HG02588 (cell line): ENCODE data around the gene LIME1.

Experiments
- ATAC-seq: cut with Tn5 transposase; IDR thresholded peaks from one replicate; pipeline ENCODE4 v1.9.1; 2021; ENCODE audit warnings: mild to moderate bottlenecking, moderate library complexity; ENCODE audit not compliant: unreplicated experiment

LIME1 gene

DNA sequence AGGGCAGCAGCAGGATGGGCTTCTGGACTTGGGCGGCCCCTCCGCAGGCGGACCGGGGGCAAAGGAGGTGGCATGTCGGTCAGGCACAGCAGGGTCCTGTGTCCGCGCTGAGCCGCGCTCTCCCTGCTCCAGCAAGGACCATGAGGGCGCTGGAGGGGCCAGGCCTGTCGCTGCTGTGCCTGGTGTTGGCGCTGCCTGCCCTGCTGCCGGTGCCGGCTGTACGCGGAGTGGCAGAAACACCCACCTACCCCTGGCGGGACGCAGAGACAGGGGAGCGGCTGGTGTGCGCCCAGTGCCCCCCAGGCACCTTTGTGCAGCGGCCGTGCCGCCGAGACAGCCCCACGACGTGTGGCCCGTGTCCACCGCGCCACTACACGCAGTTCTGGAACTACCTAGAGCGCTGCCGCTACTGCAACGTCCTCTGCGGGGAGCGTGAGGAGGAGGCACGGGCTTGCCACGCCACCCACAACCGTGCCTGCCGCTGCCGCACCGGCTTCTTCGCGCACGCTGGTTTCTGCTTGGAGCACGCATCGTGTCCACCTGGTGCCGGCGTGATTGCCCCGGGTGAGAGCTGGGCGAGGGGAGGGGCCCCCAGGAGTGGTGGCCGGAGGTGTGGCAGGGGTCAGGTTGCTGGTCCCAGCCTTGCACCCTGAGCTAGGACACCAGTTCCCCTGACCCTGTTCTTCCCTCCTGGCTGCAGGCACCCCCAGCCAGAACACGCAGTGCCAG, 39.7 kb upstream of the LIME1 start, which contains the start of gene TNFRSF6B:
TNFRSF6B (plus strand) TSS at position 25 of the 729 bp plus-strand sequence; CDS start at position 141, 116 bp downstream.
- ATAC-seq: no peak

DNA sequence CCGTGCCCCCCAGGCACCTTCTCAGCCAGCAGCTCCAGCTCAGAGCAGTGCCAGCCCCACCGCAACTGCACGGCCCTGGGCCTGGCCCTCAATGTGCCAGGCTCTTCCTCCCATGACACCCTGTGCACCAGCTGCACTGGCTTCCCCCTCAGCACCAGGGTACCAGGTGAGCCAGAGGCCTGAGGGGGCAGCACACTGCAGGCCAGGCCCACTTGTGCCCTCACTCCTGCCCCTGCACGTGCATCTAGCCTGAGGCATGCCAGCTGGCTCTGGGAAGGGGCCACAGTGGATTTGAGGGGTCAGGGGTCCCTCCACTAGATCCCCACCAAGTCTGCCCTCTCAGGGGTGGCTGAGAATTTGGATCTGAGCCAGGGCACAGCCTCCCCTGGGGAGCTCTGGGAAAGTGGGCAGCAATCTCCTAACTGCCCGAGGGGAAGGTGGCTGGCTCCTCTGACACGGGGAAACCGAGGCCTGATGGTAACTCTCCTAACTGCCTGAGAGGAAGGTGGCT, 39.1 kb upstream of the LIME1 start:
- ATAC-seq: no peak

DNA sequence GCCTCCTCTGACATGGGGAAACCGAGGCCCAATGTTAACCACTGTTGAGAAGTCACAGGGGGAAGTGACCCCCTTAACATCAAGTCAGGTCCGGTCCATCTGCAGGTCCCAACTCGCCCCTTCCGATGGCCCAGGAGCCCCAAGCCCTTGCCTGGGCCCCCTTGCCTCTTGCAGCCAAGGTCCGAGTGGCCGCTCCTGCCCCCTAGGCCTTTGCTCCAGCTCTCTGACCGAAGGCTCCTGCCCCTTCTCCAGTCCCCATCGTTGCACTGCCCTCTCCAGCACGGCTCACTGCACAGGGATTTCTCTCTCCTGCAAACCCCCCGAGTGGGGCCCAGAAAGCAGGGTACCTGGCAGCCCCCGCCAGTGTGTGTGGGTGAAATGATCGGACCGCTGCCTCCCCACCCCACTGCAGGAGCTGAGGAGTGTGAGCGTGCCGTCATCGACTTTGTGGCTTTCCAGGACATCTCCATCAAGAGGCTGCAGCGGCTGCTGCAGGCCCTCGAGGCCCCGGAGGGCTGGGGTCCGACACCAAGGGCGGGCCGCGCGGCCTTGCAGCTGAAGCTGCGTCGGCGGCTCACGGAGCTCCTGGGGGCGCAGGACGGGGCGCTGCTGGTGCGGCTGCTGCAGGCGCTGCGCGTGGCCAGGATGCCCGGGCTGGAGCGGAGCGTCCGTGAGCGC, 38.5 kb upstream of the LIME1 start:
- no peak for ATAC-seq

DNA sequence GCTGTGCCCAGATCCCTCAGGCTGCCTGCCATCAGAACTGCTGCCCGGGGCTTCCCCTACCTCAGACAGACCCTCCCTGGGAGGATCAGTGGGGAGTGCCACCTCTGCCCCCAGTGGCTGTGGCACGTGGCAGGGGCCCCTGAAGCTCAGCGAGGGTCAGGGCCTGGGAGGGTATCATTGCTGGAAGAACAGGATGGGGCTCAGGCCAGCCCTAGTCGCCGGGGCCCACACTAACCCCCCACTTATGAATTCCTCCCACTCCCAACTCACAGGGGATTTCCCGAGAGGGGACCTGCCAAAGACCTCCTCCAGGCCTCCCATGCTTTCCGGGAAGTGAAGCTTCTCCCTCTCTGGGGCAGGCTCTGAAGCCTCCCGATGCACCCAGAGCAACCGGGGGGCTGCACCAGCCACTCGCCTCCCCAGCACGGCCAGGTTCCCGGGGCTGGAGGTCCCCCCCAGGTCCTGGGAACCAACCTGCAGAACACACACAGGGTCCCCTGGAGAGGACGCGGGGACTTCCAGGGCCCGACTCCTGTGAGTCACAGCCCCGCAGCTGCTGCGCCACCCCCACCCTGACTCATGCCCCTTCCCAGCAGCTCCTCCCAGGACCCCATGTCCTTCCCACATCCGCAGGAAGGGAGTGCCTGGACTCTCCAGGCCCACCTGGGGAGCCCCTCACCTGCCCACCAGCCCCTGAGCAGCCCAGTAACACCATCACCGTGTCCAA, 37.6 kb upstream of the LIME1 start:
- no peak for ATAC-seq

DNA sequence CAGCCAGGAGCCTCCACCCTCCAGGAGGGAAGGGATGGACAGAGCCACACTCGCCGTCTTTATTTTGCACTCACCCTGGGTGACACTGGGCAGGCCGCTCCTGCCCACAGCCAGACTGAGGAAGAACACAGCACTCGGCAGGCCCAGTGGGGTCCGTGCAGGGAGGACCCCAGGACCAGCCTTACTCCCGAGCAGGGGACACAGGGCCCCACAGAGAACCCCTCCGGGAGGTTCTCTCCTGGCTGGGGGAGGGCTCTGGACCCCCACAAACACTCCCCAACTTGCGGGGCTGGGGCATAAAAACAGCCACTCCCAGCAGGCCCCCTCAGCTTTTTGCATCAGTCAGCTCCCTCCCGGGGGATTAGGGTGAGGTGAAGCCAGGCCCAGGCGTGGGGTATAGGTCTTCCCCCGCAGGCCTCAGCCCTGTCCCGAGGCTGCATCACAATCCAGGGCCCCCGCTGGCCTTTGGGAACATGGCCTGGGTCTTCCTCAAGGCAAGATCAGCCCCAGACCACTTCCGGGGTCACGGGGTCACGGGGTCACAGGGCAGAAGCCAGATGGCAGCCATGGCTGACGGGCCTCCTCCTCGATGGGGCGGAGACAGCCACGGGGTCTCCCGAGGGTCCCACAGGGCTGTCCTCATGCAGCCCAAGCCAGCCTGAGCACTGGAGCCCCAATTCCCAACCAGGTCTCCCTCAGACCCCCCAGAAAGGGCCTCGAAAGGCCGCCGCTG, 36.8 kb upstream of the LIME1 start:
- ATAC-seq: no peak

DNA sequence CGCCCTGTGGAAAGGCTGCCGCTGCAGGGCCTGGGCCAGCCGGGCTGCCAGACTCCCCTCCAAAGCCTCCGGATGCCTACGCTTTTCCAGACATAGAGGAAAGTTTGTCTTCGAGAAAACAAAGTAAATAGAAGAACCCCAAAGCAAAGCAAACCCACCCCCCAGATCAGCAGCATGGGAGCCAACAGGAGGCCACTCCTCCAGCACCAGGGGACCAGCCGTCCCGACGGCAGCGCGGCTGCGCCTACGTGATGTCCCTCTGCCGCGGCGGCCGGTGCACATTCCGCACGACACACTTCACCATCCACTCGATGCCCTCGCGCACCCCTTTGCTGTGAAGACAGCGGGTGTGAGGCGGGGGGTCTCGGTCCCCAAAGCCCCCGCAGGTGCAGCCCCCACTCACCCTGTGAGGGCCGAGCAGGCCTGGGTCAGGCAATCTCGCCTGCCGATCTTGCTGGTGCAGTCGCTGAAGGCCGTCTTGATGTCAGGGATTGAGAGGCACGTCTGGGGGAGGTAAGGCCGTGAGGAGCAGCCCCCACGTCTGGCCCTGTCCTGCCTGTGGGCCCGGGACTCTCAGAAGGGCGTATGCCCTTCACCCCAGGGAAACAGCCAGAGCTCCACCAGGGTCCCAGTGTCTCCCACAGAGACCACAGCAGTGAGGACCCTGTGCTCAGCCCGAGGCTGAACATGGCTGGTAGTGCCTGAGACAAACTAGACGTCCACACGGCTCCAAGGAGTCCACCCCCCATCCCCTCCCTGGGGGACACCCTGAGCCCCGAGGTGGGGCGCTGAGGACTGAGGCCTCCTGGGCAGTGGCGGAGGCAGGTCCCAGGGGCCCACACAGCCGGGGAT, 36.0 kb upstream of the LIME1 start:
- no peak for ATAC-seq

DNA sequence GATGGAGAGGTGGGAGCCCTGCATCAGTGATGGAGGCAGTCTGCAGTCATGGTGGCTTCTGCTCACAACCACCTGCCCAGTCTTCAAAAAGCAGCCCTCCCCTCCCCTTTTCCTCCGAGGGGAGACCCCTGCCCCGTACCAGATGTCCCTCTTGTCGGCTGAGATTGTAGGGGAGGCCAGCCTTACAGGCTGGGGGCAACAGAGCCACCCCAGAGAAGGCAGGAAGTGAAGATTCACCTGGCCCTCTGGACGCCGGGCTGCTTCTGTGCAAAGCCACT, 35.5 kb upstream of the LIME1 start:
- ATAC-seq: no peak

DNA sequence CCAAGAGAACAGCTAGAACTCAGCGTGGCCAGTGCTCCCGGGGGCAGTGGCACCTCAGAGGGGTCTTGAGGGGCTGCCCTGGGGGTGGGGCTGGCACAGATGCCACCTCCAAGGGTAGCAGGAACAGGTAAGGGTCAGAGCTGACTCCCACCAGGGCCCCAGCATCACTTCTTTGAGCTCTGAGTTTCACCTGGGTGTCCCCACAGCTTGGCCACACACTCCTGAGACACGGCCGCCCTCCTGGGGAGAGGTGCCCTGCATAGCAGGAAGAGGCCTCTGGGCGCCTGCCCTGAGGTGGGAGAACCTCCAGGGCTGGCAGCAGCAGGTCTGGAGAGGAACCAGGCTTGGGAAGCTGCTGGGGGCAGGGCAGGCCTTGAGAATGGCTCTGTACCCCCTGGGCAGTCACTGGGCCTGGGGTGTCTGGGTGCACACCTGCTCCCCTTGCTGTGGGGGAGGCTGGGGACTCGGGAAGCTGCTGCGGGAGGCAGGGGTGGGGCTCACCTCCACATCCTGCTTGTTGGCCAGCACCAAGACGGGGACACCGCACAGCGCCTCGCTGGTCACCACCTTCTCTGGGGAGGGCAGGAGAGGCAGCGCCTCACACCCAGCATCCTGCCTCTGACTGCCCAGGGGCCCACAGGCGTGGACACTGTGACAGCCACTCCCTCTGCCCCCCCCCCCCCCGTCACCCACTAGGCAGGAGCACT, 35.0 kb upstream of the LIME1 start:
- no peak for ATAC-seq

DNA sequence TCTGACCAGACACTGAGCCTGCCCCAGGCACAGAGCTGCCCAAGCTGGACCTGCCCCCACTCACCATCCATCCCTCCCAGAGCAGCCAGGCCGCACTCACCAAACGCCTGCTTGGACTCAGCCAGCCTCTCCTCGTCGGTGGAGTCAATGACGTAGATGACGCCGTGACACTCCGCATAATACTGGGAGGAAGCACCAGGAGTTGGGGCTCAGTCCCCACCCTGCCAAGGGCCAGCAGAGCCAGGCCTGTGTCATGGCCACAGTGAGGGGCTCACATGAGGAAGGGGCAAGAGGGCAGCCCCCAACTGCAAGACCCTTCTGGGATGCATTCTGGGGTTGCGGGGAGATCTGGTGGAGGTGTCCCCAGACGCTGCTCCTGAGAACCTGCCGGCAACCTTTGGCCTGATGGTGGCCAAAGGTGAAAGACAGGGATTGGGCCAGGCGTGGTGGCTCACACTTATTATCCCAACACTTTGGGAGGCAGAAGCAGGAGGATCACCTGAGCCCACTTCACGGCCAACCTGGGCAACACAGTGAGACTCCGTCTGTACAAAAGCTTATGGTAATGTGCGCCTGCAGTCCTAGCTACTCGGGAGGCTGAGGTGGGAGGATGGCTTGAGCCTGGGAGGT, 34.3 kb upstream of the LIME1 start:
- ATAC-seq: no peak

DNA sequence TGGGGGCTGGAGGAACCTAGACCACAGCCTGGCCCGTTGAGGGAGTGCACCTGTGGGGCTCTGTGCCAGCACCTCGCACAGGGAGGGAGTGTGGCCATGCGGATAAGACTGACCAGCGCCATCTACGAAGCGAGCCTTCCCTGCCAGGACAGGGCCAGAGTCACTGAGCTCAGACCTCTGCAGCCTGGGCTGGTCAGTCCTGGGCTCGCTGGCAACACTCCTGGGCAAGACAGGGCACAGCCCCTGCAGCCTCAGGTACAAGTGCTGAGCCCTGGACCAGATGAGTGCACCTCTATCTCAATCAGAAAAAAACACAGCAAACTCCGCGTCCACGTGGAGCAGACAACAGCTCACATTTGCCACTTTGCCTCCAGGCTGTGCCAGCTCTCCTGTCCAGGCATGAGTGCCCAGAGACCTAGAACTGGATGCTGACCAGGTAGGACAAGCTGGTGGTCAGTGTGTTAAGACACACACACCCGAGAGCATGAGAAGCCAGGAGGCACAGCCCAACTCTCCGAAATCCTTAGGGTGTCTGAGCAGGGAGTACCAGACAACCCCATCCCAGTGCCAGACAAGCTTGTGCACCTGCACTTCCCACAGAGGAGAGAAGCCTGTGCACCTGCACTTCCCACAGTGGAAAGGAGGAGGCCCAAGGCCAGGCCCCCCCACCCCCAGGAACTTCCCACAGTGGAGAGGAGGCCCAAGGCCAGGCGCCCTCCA, 33.6 kb upstream of the LIME1 start:
- no peak for ATAC-seq

DNA sequence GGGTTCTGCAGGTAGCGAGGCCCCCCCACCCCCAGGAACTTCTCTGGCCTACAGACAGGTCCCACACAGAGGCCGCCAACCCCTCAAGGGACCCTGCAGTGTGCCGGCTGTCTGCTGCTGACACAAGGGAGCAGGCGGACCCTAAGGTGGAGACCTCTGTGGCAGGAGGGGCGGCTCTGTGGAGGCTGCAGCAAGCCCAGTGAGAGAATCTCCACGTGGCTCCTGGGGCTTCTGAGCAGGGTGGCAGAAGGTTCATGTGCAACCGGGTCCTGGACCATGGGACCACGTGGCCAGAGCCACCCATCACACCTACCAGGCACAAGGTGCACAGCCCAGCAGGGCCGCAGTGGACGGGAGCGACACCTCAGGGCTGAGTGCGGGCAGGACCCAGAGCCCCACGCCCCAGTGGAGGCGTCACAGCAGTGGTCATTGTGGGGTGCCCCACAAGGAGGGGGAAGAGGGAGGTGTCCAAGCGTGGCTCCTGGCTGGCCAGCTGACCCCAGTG, 32.9 kb upstream of the LIME1 start:
- no peak for ATAC-seq

DNA sequence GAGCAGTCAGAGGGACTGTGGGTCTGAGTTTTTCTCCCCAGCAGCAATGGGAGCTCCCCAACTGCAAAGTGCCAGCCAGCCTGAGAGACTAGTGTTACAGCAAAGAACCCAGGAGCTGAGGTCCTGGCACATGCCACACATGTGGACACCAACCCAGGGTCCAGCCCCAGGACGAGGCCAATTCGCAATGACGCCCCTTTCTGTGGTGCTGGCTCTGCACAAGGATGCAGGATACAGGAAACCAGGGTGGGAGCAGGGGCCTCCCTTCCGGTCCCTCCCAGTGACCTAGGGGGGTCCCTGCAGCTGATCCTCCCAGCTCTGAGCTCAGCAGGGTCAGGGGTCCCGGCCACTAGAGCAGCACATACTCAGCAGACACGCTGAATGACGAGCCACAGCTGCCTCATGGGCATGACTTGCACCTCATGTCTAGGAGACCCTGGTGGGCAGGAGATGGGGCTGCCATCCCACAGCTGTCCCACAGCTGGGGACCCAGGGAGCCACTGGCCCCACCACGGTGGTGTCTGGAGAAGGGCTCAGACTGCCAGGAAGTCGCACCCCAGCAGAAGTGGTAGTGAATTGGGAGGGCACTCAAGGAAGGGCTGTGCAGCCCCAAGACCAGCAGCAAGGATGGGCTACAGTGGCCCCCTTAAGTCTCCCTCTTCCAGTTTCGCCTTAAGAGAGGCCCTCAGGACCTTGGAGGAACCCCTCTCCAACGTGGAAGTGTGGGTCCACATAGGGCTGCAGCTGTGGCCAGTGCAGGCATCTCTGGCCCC, 32.3 kb upstream of the LIME1 start:
- ATAC-seq: no peak

DNA sequence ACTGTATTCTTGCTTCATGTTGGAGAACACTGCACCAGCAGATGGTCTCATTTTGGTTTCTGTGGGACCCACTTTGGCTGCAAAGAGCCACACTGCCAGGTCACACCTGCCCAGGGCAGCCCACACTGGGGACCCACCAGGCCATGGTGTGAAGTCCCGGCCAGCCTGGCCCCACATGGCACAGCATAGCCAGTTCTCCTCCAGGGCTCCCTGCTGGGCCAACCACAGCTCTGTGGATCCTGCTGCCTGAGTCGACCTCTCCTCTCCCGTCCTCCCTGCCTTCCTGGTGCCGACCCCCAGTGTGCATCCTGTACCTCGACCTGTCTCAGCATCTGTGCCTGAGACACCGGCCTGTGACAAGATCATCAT, 31.7 kb upstream of the LIME1 start:
- ATAC-seq: no peak

DNA sequence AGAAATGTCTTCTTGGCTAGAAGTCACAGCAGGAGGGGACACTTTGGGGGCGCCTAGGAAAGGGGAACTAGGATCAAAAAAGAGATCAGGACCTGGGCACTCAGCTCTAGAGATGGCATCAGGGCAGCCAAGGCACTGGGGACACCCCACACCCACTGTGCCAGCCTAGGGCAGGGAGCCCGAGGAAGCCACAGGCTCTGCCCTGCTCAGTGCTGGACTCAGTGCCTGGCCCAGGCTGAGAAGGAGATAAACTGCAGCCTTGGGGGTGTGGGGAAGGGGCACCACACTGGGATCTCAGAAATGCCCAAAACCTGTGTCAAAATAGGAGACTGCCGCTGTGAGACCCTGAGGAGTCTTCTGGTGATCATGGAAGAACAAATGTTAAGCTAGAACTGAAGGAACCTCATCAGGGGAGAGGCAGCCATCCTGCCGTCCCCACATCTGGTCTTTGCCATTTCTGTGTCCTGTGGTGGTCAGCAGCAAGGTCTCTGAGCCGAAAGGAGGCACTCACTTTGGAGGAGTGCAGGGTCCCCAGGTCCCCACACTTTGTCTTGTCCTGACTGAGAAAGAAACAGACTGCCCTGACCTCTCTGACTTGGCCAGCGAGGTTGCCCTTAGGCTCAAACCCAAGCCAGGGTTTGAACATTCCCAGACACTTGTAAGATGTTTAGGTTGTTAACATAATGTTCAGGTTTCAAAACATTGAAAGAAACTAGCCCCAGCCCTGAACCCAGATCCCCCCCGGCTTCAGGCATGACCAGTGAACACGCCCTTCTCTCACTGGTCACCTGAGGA, 31.0 kb upstream of the LIME1 start:
- no peak for ATAC-seq

DNA sequence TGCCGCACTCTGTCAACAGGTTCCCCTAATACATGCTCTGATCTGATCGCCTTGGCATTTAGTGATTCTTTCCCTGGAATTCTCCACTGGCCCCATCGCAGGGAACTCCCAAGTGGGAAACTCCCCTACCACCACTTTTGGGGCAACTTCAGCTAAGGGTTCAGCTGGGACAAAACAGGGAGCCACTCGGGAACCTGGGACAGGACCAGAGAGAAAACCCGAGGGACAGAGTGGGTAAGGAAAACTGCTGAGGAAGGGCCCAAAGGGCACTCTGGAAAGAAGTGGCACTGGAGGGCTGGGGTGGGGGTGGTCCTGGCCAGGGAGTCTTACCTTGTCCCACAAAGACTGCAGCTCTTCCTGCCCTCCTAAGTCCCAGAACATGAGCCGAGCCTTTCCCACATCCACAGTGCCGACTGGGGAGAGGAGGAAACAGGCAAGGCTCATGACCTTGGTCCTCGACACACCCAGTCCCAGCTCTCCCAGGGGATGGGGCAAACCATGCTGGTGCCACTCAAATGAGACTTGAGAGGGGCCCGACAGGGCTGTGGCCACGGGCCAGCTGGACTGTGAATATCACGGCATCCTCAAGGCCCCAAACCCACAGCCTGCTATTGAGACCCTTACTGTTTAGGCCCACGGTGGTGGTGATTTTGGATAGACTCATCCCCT, 30.3 kb upstream of the LIME1 start:
- no peak for ATAC-seq

DNA sequence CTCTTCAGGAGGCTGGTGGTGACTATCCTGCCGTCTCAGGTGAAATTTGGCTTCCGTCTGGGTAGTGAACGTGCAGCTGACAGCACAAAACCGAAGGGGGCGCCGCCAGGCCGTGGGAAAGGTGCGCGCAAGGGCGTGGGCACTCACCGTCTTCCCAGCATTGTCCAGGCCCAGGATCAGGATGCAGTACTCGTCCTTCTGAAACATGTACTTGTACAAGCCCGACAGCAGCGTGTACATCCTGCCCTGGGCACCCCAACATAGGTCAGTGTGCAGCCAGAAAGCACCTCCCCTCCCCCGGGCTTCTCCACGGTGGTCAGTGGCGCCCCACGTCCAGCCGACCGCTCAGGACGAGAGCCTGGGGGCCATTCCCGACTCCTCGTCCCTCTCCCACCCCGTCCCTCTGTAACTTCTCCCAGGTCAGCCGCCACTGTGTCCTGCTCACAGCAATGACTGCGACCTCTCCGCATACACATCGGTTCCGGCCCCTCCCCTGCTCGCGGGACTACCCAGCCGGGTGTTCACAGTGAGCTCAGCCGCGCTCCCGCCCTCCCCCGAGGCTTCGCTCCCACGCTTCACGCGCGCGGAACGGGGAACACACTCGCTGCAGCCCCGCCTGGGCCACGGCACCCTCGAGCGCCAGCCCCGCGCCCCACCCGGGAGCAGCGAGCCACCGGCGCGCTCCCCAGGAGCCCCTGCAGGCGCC, 29.5 kb upstream of the LIME1 start:
- peak; percentile 16 for ATAC-seq
